GM12892 (cell line): ENCODE results near the gene FCRL3.

Source experiments
- DNase-seq: peaks from one replicate; pipeline ENCODE4 v3.0.0; 2011; ENCODE audit not compliant: insufficient read length
- FAIRE-seq: peaks from 2 replicates; lab custom pipeline; 2011; peaks lifted over from hg19 to GRCh38; lab: Jason Lieb, UNC
- POLR2A ChIP-seq: IDR thresholded peaks from 2 replicates; pipeline ENCODE4 v1.6.1; 2011; ENCODE audit warnings: low read depth, low read length, control low read depth
- POLR2AphosphoS5 ChIP-seq: IDR thresholded peaks from 2 replicates; pipeline ENCODE4 v1.6.1; 2011; ENCODE audit warnings: low read depth, low read length, control low read depth
- TAF1 ChIP-seq: IDR thresholded peaks from 2 replicates; pipeline ENCODE4 v1.6.1; 2011; ENCODE audit warnings: low read depth, mild to moderate bottlenecking, control low read depth, low read length, borderline replicate concordance

FCRL3 gene

DNA sequence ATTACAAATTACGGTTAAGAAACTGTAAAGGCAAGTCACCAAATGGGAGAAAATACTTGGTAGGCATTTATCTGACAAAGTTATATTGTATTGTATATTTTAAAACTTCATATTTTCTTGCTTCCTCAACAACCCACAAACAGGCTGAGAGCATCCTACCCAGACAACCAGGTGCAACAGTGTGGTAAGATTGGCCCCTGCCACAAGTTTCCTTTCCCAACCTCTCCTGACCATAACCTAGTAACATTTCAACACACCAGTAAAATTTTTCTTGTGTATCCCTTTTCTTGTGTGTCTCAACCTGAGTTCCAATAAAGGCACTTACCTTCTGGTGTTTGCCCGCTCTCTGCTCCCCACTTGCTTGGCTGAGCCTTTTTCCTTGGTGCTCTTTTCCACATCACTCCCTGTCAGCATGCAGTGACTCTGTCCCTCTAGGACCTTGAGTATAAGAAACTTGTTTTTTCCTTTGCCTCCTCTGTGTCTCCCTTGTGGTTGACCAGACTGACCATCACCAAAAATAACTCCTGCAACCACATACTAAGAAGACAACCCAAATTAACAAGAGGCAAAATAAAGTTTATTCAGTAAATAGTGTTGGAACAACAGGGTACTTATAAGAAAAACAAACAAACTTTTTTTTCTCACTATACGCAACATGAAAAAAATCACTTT, 40.9 kb downstream of the FCRL3 start:
- FAIRE-seq: no peak
- DNase-seq: no peak
- no peak for TF ChIP-seq TAF1

DNA sequence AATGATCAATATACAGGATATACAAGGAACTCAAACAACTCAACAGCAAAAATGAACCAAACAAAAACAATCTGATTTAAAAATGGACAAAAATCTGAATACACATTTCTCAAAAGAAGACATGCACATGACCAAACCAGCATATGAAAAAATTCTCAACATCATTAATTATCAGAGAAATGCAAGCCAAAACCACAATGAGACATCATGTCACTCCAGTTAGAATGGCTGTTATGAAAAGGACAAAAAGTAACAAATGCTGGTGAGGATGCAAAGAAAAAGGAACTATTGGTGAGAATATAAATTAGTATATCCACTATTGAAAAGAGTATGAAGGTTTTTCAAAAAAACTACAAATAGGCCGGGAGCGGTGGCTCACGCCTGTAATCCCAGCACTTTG, 42.0 kb downstream of the FCRL3 start:
- DNase-seq (no peak), FAIRE-seq (no peak)
- TF ChIP-seq POLR2AphosphoS5 (no peak), POLR2A (no peak), TAF1 (no peak)

DNA sequence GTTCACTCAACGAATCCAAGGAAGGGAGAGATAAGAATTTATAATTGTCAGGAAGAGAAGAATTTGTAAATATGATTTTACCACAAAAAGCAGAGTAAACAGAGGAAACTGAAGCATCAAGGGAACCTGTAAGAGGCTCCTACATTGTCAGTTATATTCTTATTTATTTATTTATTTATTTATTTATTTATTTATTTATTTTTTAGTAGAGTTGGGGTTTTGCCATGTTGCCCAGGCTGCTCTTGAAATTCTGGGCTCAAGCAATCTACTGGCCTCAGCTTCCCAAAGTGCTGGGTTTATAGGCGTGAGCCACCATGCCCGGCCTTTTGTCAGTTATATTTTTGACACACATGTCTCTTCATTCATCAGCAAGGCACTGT, 47.1 kb downstream of the FCRL3 start:
- DNase-seq: no peak
- TF ChIP-seq TAF1: no peak
- no peak for TF ChIP-seq POLR2AphosphoS5
- no peak for TF ChIP-seq POLR2A
- no peak for FAIRE-seq

DNA sequence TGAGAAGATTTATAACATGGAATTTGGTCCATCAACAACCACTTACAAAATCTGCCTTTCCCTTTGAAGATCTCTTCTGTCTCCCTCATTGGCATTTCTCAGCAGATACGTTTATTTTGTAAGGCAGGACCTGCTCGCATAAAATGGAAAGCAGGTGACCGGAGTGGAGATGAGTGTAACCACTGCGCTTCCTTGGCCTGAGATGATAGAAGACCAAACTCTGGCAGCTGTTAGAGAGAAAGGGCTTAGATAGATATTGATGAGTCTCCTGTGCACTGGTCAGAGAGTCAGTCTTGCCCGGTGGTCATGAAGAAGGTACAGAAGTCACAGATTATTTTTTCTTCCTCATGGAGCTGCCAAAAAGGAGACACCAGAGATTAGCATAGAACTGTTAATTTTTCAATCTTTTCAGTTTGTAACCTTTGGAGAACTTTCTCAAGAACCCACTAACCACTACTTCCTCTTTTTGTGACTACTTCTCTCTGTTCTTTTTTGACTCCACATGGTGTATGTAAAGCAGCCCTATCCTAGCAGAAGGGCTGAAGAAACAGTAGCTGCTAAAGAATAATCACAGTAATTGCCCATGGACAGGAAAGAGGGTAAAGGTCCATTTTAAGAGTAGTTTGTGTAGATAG, 47.6 kb downstream of the FCRL3 start:
- FAIRE-seq (peak; percentile 84), DNase-seq (peak; percentile 10)
- TF ChIP-seq TAF1: no peak
- no peak for TF ChIP-seq POLR2AphosphoS5
- TF ChIP-seq POLR2A: no peak

DNA sequence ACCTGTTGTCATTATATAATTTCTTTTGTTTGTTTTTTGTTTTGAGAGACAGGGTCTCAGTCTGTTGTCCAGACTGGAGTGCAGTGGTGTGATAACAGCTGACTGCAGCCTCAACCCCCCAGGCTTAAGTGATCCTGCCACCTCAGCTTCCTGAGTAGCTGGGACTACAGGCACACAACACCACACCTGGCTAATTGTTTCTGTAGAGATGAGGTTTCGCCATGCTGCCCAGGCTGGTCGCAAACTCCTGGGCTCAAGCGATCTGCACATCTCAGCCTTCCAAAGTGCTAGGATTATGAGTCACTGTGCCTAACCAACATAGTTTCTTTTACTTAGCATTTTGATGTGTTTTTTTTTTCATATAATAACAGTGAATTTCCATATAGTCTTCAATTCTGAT, 52.3 kb downstream of the FCRL3 start:
- DNase-seq: no peak
- FAIRE-seq: no peak
- no peak for TF ChIP-seq TAF1
- TF ChIP-seq POLR2A: no peak
- TF ChIP-seq POLR2AphosphoS5: no peak

DNA sequence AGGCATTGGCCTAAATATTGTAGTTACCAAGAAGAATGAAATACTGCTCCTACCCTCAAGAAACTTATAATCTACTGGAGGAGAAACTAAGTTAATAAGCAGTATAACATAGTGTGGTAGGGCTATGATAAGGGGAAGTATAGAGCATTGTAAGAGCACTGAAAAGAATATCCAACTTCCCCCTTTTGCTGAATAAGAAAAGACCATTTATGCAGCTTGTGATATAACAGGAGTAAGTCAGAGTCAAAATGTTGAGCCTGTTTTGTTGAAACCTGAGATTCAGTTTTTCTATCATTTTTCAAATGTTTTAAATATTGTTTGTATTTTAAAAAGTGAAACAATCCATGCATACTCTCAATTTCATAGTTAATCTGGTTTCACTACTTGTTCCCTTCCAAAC, 54.4 kb downstream of the FCRL3 start:
- TF ChIP-seq POLR2AphosphoS5 (no peak), POLR2A (no peak), TAF1 (no peak)
- FAIRE-seq (no peak), DNase-seq (no peak)

DNA sequence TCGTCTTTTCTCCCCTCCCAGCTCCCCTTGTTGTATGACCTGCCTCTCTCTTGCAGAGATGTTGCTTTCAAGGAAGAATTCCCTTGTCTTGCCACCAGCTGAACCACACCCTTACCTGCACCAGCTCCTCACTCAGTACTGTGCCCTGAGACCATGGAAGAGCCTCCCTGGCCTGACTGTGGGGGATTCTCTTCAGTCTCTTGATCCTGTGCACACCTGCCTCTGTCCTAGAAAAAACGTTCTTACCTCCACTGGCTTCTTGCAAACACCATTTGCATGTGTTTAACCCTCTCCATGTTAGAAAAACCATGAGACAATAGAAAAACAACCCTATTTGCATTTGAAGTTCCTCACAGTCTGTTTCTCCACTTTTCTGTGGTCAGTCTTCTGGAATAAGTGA, 59.4 kb downstream of the FCRL3 start:
- FAIRE-seq (no peak), DNase-seq (no peak)
- TF ChIP-seq POLR2A (no peak), POLR2AphosphoS5 (no peak), TAF1 (no peak)

DNA sequence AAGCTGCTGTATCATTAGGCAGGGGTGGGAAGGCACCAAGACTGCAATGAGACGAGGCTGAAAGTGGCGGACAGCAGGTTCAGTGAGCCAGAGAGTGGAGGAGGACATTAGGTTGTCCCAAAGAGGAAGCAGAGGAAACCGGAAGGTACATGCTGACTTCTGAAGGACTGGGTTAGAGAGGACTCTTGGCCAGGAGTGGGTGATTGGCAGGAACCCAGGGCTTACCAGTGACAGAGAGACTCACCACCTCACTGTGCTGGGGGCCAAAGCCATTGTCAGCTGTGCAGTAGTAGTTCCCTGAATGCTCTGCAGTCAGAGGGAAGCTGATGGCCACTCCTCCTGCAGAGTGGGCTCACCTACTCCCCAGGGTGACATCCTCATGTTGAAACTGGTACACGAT, 60.8 kb downstream of the FCRL3 start:
- DNase-seq (no peak), FAIRE-seq (no peak)
- TF ChIP-seq POLR2A: no peak
- TF ChIP-seq TAF1: no peak

DNA sequence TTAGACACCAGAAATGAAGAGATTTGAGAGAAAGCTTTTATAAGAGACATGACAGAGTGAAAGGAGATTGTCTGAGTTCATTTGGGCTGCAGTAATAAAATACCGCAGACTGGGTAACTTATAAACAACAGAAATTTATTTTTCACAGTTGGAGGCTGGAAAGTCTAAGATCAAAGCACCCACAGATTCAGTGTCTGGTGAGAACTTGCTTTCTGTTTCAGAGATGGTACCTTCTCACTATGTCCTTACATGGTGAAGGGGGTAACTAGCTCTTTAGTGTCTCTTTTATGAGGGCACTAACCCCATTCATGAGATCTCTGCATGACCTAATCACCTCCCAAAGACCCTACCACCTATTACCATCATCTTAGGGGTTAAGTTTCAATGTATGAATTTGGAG, 71.8 kb downstream of the FCRL3 start:
- FAIRE-seq (peak; percentile 30), DNase-seq (no peak)
- no peak for TF ChIP-seq TAF1
- TF ChIP-seq POLR2A: no peak
- no peak for TF ChIP-seq POLR2AphosphoS5
